ENCODE results near the gene TSPAN4. TPM values are rescaled to one million over a fixed set of nuclear protein-coding genes. Genes with fewer than 3 reads are reported as not detected.

The TSPAN4 gene
- total and polyA plus RNA-seq, 2 of the 13 experiments (the other 11 are each of a cell fraction or from before 2014, with no cell fraction given) = 31.7 to 68.3 TPM

DNA sequence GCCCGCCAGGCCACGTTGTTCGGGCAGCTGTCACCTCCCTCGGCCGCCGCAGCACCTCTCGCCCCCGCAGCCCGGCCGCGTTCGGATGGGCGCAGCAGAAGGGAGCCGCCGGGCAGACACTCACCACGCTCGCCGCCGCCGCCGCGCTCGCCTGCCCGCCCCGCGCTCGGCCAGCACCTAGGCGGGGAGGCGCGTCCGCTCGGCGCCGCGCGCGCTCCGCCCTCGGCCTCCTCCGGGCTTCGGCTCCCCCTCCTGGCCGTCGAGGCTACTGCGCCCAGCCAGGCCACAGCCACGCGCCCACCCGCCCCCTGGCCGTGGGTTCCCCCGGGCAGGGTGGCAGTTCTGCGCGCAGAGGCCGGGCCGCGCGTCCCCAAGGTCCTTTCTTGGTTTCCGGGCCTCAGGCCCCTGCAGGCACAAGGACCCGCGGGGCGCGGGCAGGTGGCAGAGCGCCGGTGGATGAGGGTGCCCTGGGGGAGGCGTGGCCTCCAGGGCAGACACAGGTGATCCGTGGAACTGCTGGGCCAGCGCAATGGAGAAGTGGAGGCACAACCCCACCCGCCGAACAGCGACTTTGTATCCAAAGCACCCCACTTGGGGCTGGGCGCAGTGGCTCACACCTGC is 44.4 kb upstream of the TSPAN4 start, which contains the start of gene SLC25A22 (continued):
- TF ChIP-seq EHMT2 (IDR thresholded peaks at IDR 0.05; ENCODE audit: borderline replicate concordance, low read depth, low read length) (no peak), PAWR (CRISPR knock-in tag; IDR thresholded peaks at IDR 0.05; ENCODE audit: borderline replicate concordance) (no peak), HOXA7 (CRISPR knock-in tag; IDR thresholded peaks at IDR 0.05) (no peak), ZNF7 (CRISPR knock-in tag; IDR thresholded peaks at IDR 0.05) (no peak), ZNF44 (CRISPR knock-in tag; IDR thresholded peaks at IDR 0.05) (no peak), JUN (CRISPR knock-in tag; IDR thresholded peaks at IDR 0.05) (no peak), SP2 (CRISPR knock-in tag; IDR thresholded peaks at IDR 0.05) (0 out of 2 replicates have a peak, but pooled peaks have one; percentile 9), KMT2B (CRISPR knock-in tag; IDR thresholded peaks at IDR 0.05) (no peak), ATAD3A (CRISPR knock-in tag; IDR thresholded peaks at IDR 0.05) (no peak), ZNF567 (CRISPR knock-in tag; IDR thresholded peaks at IDR 0.05; ENCODE audit: borderline replicate concordance) (no peak), ZNF549 (CRISPR knock-in tag; IDR thresholded peaks at IDR 0.05) (no peak), ZNF607 (CRISPR knock-in tag; IDR thresholded peaks at IDR 0.05; ENCODE audit: borderline replicate concordance) (no peak; the same call in 1 of the 2 replicates), TMF1 (CRISPR knock-in tag; IDR thresholded peaks at IDR 0.05; ENCODE audit: low read depth) (peak; percentile 76; the same call in 1 of the 2 replicates), TGIF2 (CRISPR knock-in tag; IDR thresholded peaks at IDR 0.05) (peak; percentile 20; the same call in 1 of the 2 replicates), ZNF776 (CRISPR knock-in tag; IDR thresholded peaks at IDR 0.05) (peak; percentile 75; the same call in 1 of the 2 replicates), KDM3A (CRISPR knock-in tag; IDR thresholded peaks at IDR 0.05; ENCODE audit: low read depth) (no peak), ETV5 (CRISPR knock-in tag; IDR thresholded peaks at IDR 0.05; ENCODE audit: borderline replicate concordance) (no peak), ZBTB7A (CRISPR knock-in tag; IDR thresholded peaks at IDR 0.05) (peak; percentile 81; the same call in 1 of the 2 replicates), ZNF274 (CRISPR knock-in tag; IDR thresholded peaks at IDR 0.05) (no peak)
- TF ChIP-seq, protein P1, sequence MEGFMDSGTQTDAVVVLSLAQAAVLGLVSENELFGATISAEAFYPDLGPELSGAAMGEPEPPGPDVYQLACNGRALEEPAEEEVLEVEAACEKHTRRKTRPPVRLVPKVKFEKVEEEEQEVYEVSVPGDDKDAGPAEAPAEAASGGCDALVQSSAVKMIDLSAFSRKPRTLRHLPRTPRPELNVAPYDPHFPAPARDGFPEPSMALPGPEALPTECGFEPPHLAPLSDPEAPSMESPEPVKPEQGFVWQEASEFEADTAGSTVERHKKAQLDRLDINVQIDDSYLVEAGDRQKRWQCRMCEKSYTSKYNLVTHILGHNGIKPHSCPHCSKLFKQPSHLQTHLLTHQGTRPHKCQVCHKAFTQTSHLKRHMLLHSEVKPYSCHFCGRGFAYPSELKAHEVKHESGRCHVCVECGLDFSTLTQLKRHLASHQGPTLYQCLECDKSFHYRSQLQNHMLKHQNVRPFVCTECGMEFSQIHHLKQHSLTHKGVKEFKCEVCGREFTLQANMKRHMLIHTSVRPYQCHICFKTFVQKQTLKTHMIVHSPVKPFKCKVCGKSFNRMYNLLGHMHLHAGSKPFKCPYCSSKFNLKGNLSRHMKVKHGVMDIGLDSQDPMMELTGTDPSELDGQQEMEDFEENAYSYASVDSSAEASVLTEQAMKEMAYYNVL (CRISPR knock-in tag; IDR thresholded peaks at IDR 0.05; ENCODE audit: borderline replicate concordance) = no peak
- TF ChIP-seq, protein P2, sequence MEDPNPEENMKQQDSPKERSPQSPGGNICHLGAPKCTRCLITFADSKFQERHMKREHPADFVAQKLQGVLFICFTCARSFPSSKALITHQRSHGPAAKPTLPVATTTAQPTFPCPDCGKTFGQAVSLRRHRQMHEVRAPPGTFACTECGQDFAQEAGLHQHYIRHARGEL (CRISPR knock-in tag; IDR thresholded peaks at IDR 0.05) = no peak
- TF ChIP-seq, protein P3, sequence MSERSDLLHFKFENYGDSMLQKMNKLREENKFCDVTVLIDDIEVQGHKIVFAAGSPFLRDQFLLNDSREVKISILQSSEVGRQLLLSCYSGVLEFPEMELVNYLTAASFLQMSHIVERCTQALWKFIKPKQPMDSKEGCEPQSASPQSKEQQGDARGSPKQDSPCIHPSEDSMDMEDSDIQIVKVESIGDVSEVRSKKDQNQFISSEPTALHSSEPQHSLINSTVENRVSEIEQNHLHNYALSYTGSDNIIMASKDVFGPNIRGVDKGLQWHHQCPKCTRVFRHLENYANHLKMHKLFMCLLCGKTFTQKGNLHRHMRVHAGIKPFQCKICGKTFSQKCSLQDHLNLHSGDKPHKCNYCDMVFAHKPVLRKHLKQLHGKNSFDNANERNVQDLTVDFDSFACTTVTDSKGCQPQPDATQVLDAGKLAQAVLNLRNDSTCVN (CRISPR knock-in tag; IDR thresholded peaks at IDR 0.05; ENCODE audit: borderline replicate concordance) = no peak
- TF ChIP-seq, protein P4, sequence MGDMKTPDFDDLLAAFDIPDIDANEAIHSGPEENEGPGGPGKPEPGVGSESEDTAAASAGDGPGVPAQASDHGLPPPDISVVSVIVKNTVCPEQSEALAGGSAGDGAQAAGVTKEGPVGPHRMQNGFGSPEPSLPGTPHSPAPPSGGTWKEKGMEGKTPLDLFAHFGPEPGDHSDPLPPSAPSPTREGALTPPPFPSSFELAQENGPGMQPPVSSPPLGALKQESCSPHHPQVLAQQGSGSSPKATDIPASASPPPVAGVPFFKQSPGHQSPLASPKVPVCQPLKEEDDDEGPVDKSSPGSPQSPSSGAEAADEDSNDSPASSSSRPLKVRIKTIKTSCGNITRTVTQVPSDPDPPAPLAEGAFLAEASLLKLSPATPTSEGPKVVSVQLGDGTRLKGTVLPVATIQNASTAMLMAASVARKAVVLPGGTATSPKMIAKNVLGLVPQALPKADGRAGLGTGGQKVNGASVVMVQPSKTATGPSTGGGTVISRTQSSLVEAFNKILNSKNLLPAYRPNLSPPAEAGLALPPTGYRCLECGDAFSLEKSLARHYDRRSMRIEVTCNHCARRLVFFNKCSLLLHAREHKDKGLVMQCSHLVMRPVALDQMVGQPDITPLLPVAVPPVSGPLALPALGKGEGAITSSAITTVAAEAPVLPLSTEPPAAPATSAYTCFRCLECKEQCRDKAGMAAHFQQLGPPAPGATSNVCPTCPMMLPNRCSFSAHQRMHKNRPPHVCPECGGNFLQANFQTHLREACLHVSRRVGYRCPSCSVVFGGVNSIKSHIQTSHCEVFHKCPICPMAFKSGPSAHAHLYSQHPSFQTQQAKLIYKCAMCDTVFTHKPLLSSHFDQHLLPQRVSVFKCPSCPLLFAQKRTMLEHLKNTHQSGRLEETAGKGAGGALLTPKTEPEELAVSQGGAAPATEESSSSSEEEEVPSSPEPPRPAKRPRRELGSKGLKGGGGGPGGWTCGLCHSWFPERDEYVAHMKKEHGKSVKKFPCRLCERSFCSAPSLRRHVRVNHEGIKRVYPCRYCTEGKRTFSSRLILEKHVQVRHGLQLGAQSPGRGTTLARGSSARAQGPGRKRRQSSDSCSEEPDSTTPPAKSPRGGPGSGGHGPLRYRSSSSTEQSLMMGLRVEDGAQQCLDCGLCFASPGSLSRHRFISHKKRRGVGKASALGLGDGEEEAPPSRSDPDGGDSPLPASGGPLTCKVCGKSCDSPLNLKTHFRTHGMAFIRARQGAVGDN (CRISPR knock-in tag; IDR thresholded peaks at IDR 0.05) = peak; percentile 41
